HepG2 (cell line): ENCODE measurements around the gene CKS1B. TPM values are rescaled to one million over a fixed set of nuclear protein-coding genes. Genes with fewer than 3 reads are reported as not detected.

Source experiments
- ASH2L ChIP-seq: fragments of 300-600, 200-600 bp; sonication (generic); IDR thresholded peaks from 2 replicates; pipeline ENCODE4 v1.7.0; 2017; ENCODE audit warnings: low read depth, mild to moderate bottlenecking, moderate library complexity, mixed read lengths, low read length; ENCODE audit not compliant: insufficient read length
- GATAD2A ChIP-seq: IDR thresholded peaks from 2 replicates; pipeline ENCODE4 v1.6.1; 2016
- HMG20A ChIP-seq: IDR thresholded peaks from 2 replicates; pipeline ENCODE4 v1.6.1; 2016; ENCODE audit warnings: borderline replicate concordance
- KLF9 ChIP-seq: IDR thresholded peaks from 2 replicates; pipeline ENCODE4 v1.6.1; 2016; ENCODE audit warnings: low read depth
- MYNN ChIP-seq: sonication (generic); formaldehyde crosslinking; IDR thresholded peaks from 2 replicates; pipeline ENCODE4 v1.4.0; 2020; ENCODE audit warnings: mild to moderate bottlenecking, low read depth, missing genetic modification reagents
- PTBP1 ChIP-seq: fragments of 200-400 bp; formaldehyde crosslinking; IDR thresholded peaks from 2 replicates; pipeline ENCODE4 v1.6.1; 2018; ENCODE audit warnings: low read length, low read depth; ENCODE audit not compliant: poor library complexity, severe bottlenecking
- RBM39 ChIP-seq: fragments of 200-400 bp; formaldehyde crosslinking; IDR thresholded peaks from one replicate; pipeline ENCODE4 v1.6.1; 2018; ENCODE audit warnings: antibody characterized with exemption, mild to moderate bottlenecking, low read depth, low read length; ENCODE audit not compliant: poor library complexity, severe bottlenecking
- RCOR2 ChIP-seq: IDR thresholded peaks from 2 replicates; pipeline ENCODE4 v1.6.1; 2016; ENCODE audit warnings: missing biosample characterization, missing genetic modification reagents
- STAT5B ChIP-seq: sonication (generic); formaldehyde crosslinking; IDR thresholded peaks from 2 replicates; pipeline ENCODE4 v1.4.0; 2020; ENCODE audit warnings: missing genetic modification reagents
- THAP11 ChIP-seq: IDR thresholded peaks from 2 replicates; pipeline ENCODE4 v1.6.1; 2016; ENCODE audit warnings: missing biosample characterization, missing genetic modification reagents
- ZFY ChIP-seq: sonication (generic); formaldehyde crosslinking; IDR thresholded peaks from 2 replicates; pipeline ENCODE4 v1.4.0; 2020; ENCODE audit warnings: missing genetic modification reagents
- ZNF230 ChIP-seq: sonication (generic); formaldehyde crosslinking; IDR thresholded peaks from 2 replicates; pipeline ENCODE4 v1.4.0; 2020; ENCODE audit warnings: mild to moderate bottlenecking, missing genetic modification reagents
- ZNF251 ChIP-seq: sonication (generic); formaldehyde crosslinking; IDR thresholded peaks from 2 replicates; pipeline ENCODE4 v1.9.0; 2021; ENCODE audit warnings: mild to moderate bottlenecking, missing genetic modification reagents
- ZNF446 ChIP-seq: sonication (generic); formaldehyde crosslinking; IDR thresholded peaks from 2 replicates; pipeline ENCODE4 v1.5.0; 2020; ENCODE audit warnings: mild to moderate bottlenecking, missing genetic modification reagents
- ZNF780A ChIP-seq: sonication (generic); formaldehyde crosslinking; IDR thresholded peaks from 2 replicates; pipeline ENCODE4 v1.8.0; 2022; ENCODE audit warnings: mild to moderate bottlenecking, missing genetic modification reagents, moderate library complexity
- polyA plus RNA-seq, 8 experiments: library from polyadenylated mRNA; depleted of rRNA in 3 of 8; stranded (reverse) in 7 of 8; unstranded in 1 of 8; fragments of >200 nt; fragmentation: Illumina TruSeq in 4 of 8; extraction: Trizol in 4 of 8; gene quantifications; 2 replicates each; pipeline versions ENCODE4 v1.2.1 to v1.2.3, GENCODE V29; 2011 to 2016; ENCODE audit warnings: low read depth in 4 of 8, missing spikeins in 1 of 8, mixed read lengths in 1 of 8; ENCODE audit not compliant: insufficient read depth in 1 of 8
- total RNA-seq, 5 experiments: library from RNA; depleted of rRNA; stranded (reverse); fragments of >200 nt; fragmentation: Illumina TruSeq; extraction: Trizol; gene quantifications; 2 replicates each; pipeline ENCODE4 v1.2.3, GENCODE V29; 2016; ENCODE audit warnings: low read depth in 1 of 5
- TF ChIP-seq, protein P1 (sequence below): sonication (generic); formaldehyde crosslinking; IDR thresholded peaks from 2 replicates; pipeline ENCODE4 v1.4.0; 2020; ENCODE audit warnings: missing genetic modification reagents
- TF ChIP-seq, protein P2 (sequence below): sonication (generic); formaldehyde crosslinking; IDR thresholded peaks from 2 replicates; pipeline ENCODE4 v1.8.0; 2022; ENCODE audit warnings: missing genetic modification reagents, low read depth, mild to moderate bottlenecking, borderline replicate concordance
- TF ChIP-seq, protein P3 (sequence below): sonication (generic); formaldehyde crosslinking; IDR thresholded peaks from 2 replicates; pipeline ENCODE4 v1.8.0; 2022; ENCODE audit warnings: low read depth, missing genetic modification reagents
- TF ChIP-seq, protein P4 (sequence below): sonication (generic); formaldehyde crosslinking; IDR thresholded peaks from 2 replicates; pipeline ENCODE4 v1.5.1; 2020; ENCODE audit warnings: mild to moderate bottlenecking, missing genetic modification reagents, moderate library complexity
- TF ChIP-seq, protein P5 (sequence below): sonication (generic); formaldehyde crosslinking; IDR thresholded peaks from 2 replicates; pipeline ENCODE4 v1.8.1; 2023; ENCODE audit warnings: mild to moderate bottlenecking, inconsistent platforms, moderate library complexity, missing genetic modification reagents, borderline replicate concordance

Gene CKS1B
- total and polyA plus RNA-seq, 2 of the 13 experiments (the other 11 are each of a cell fraction or from before 2014, with no cell fraction given), result 217 to 222 TPM

DNA sequence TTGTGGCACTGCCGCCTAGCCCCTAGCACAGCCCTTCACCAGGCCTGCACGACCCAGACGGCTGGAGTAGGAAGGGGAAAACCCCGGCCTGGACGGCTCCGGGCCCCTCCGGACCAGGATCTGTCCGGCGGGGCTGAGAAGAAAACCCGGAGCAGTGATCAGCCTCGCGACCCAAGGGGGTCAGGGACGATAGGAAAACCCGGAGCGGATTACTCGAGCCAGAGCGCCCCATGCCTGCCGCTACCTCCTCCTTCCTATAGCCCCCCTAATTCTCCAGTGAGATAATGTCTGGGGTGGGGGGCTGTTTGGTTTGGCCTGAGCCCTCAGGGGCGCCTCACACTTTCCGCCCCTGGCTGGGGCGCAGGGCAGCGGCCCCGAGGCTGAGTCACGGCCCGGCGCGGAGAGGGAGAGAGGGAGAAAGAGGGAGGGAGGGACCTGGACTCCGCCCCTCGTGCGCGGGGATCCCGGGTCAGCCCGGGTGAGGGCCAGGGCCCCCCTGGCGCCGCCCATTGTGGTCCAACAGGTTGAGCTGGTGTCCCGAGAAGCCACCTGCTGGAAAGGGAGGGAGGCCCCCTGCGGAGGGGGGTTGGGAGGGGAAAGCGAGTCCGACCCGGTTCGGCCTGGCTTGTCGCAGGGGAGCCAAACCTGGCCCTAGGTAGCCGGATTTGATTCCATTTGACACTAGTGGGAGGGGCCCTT lies 26.4 kb downstream of the CKS1B start (continued):
- TF ChIP-seq PTBP1 (peak; percentile 50), KLF9 (no peak), MYNN (CRISPR knock-in tag) (no peak), RBM39 (peak; percentile 82), STAT5B (CRISPR knock-in tag) (peak; percentile 9; the same call in 1 of the 2 replicates), THAP11 (CRISPR knock-in tag) (peak; percentile 67), ZNF446 (CRISPR knock-in tag) (no peak), ZNF780A (CRISPR knock-in tag) (no peak), ZFY (peak; percentile 70), GATAD2A (CRISPR knock-in tag) (peak; percentile 77), ZNF251 (CRISPR knock-in tag) (no peak), ASH2L (peak; percentile 90), RCOR2 (CRISPR knock-in tag) (no peak), HMG20A (CRISPR knock-in tag) (no peak), ZNF230 (CRISPR knock-in tag) (no peak)
- TF ChIP-seq, protein P1, sequence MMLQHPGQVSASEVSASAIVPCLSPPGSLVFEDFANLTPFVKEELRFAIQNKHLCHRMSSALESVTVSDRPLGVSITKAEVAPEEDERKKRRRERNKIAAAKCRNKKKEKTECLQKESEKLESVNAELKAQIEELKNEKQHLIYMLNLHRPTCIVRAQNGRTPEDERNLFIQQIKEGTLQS (CRISPR knock-in tag), result peak; percentile 81
- TF ChIP-seq, protein P2, sequence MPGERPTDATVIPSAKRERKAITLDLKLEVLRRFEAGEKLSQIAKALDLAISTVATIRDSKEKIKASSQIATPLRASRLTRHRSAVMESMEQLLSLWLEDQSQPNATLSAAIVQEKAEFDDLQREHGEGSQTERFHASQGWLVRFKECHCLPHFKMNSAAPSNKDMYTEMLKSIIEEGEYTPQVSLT (CRISPR knock-in tag), result no peak
- TF ChIP-seq, protein P3, sequence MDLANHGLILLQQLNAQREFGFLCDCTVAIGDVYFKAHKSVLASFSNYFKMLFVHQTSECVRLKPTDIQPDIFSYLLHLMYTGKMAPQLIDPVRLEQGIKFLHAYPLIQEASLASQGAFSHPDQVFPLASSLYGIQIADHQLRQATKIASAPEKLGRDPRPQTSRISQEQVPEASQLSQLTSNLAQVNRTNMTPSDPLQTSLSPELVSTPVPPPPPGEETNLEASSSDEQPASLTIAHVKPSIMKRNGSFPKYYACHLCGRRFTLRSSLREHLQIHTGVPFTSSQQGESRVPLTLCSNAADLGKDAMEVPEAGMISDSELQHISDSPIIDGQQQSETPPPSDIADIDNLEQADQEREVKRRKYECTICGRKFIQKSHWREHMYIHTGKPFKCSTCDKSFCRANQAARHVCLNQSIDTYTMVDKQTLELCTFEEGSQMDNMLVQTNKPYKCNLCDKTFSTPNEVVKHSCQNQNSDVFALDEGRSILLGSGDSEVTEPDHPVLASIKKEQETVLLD, result peak; percentile 67; the same call in 1 of the 2 replicates
- TF ChIP-seq, protein P4, sequence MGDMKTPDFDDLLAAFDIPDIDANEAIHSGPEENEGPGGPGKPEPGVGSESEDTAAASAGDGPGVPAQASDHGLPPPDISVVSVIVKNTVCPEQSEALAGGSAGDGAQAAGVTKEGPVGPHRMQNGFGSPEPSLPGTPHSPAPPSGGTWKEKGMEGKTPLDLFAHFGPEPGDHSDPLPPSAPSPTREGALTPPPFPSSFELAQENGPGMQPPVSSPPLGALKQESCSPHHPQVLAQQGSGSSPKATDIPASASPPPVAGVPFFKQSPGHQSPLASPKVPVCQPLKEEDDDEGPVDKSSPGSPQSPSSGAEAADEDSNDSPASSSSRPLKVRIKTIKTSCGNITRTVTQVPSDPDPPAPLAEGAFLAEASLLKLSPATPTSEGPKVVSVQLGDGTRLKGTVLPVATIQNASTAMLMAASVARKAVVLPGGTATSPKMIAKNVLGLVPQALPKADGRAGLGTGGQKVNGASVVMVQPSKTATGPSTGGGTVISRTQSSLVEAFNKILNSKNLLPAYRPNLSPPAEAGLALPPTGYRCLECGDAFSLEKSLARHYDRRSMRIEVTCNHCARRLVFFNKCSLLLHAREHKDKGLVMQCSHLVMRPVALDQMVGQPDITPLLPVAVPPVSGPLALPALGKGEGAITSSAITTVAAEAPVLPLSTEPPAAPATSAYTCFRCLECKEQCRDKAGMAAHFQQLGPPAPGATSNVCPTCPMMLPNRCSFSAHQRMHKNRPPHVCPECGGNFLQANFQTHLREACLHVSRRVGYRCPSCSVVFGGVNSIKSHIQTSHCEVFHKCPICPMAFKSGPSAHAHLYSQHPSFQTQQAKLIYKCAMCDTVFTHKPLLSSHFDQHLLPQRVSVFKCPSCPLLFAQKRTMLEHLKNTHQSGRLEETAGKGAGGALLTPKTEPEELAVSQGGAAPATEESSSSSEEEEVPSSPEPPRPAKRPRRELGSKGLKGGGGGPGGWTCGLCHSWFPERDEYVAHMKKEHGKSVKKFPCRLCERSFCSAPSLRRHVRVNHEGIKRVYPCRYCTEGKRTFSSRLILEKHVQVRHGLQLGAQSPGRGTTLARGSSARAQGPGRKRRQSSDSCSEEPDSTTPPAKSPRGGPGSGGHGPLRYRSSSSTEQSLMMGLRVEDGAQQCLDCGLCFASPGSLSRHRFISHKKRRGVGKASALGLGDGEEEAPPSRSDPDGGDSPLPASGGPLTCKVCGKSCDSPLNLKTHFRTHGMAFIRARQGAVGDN (CRISPR knock-in tag), result peak; percentile 81
- TF ChIP-seq, protein P5, sequence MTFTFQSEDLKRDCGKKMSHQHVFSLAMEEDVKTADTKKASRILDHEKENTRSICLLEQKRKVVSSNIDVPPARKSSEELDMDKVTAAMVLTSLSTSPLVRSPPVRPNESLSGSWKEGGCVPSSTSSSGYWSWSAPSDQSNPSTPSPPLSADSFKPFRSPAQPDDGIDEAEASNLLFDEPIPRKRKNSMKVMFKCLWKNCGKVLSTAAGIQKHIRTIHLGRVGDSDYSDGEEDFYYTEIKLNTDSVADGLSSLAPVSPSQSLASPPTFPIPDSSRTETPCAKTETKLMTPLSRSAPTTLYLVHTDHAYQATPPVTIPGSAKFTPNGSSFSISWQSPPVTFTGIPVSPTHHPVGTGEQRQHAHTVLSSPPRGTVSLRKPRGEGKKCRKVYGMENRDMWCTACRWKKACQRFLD, result no peak
